ENCODE measurements around the gene SLC9A4. TPM values are rescaled to one million over a fixed set of nuclear protein-coding genes. Genes with fewer than 3 reads are reported as not detected.
A peak's percentile ranks its signal among the peaks of the same experiment; 100 is the strongest.

SLC9A4 gene
- total and polyA plus RNA-seq, 4 donors, result 0.15 TPM; not detected in 3

- intact Hi-C loops (cut with DNase I), result no loop called here
- WGBS, 2 donors, result 83 to 88% methylated on average over 8 of the region's 8 CpGs
- H3K36me3 ChIP-seq (ENCODE audit: control insufficient read depth in 1 of 2, insufficient read depth in 2 of 2, low read length in 1 of 2), result no peaks in the 10 kb centered on the region
- H3K4me1 ChIP-seq (ENCODE audit: control insufficient read depth in 1 of 2, insufficient read depth in 2 of 2, low read length in 2 of 2), result no peaks in the 10 kb centered on the region
- no peak for DNase-seq
- ATAC-seq (ENCODE audit: low FRiP score), result no peak
- H3K27me3 ChIP-seq (ENCODE audit: control insufficient read depth in 1 of 2, insufficient read depth in 2 of 2, low read length in 1 of 2), result no peaks in the 10 kb centered on the region
- no peak overlapping the region for H3K4me3 ChIP-seq (ENCODE audit: low read length in 2 of 2)
- H3K27ac ChIP-seq (ENCODE audit: low read depth in 1 of 2, low read length in 2 of 2), result no peak overlapping the region
- H3K9me3 ChIP-seq (ENCODE audit: control insufficient read depth, low read length), result peaks cover 2% of the 10 kb centered on the region
Measured at GRCh38 chr2:102504833-102505232, 31.8 kb downstream of the SLC9A4 start.

DNA sequence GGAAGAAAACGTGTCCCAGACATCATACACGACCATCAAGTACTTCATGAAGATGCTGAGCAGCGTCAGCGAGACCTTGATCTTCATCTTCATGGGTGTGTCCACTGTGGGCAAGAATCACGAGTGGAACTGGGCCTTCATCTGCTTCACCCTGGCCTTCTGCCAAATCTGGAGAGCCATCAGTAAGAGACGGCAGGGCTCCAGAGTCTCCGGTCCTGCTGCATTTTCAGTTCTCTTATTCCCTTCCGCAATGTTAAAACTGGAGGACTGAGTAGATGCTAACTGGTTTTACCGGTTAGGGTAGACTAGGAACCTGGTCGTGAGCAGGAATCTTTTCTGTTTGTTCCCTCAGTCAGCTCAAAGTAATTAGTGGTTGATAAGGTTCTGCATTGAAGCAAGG is 32.3 kb downstream of the SLC9A4 start:
- H3K4me3 ChIP-seq (ENCODE audit: low read length in 2 of 2), result no peak overlapping the region
- WGBS, 2 donors, result 71 to 74% methylated on average over 10 of the region's 10 CpGs
- H3K4me1 ChIP-seq (ENCODE audit: control insufficient read depth in 1 of 2, insufficient read depth in 2 of 2, low read length in 2 of 2), result no peaks in the 10 kb centered on the region
- H3K27ac ChIP-seq (ENCODE audit: low read depth in 1 of 2, low read length in 2 of 2), result no peak overlapping the region
- no peaks in the 10 kb centered on the region for H3K27me3 ChIP-seq (ENCODE audit: control insufficient read depth in 1 of 2, insufficient read depth in 2 of 2, low read length in 1 of 2)
- intact Hi-C loops (cut with DNase I), result no loop called here
- no peaks in the 10 kb centered on the region for H3K36me3 ChIP-seq (ENCODE audit: control insufficient read depth in 1 of 2, insufficient read depth in 2 of 2, low read length in 1 of 2)
- DNase-seq (peak in 1 of 2 donors; percentile 56), ATAC-seq (ENCODE audit: low FRiP score) (no peak)
- H3K9me3 ChIP-seq (ENCODE audit: control insufficient read depth, low read length), result peaks cover 2% of the 10 kb centered on the region

DNA sequence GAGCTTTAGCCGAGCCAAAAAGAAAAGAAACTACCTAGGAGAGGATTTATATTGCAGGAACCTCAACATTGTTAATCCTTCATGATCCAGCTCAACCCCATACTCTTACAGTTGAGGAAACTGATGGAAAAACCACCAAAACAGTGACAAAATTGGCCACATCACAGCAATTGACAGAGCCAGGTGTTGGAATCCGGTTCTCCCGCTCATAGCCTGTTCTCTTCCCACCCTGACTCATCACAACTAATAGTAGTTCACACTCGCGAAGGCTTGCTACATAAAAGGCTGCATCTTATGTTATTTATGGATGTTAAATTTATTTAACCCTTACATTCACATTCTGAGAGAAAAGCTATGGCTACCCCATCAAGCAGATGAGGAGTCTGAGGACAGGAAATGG is 33.7 kb downstream of the SLC9A4 start:
- H3K4me3 ChIP-seq (ENCODE audit: low read length in 2 of 2), result no peak overlapping the region
- intact Hi-C loops (cut with DNase I), result no loop called here
- no peak overlapping the region for H3K27ac ChIP-seq (ENCODE audit: low read depth in 1 of 2, low read length in 2 of 2)
- WGBS, 2 donors, result 74 to 75% methylated on average over 5 of the region's 5 CpGs
- DNase-seq (no peak), ATAC-seq (ENCODE audit: low FRiP score) (no peak)
- H3K9me3 ChIP-seq (ENCODE audit: control insufficient read depth, low read length), result peaks cover 2% of the 10 kb centered on the region
- H3K36me3 ChIP-seq (ENCODE audit: control insufficient read depth in 1 of 2, insufficient read depth in 2 of 2, low read length in 1 of 2), result no peaks in the 10 kb centered on the region
- H3K27me3 ChIP-seq (ENCODE audit: control insufficient read depth in 1 of 2, insufficient read depth in 2 of 2, low read length in 1 of 2), result no peaks in the 10 kb centered on the region
- no peaks in the 10 kb centered on the region for H3K4me1 ChIP-seq (ENCODE audit: control insufficient read depth in 1 of 2, insufficient read depth in 2 of 2, low read length in 2 of 2)

DNA sequence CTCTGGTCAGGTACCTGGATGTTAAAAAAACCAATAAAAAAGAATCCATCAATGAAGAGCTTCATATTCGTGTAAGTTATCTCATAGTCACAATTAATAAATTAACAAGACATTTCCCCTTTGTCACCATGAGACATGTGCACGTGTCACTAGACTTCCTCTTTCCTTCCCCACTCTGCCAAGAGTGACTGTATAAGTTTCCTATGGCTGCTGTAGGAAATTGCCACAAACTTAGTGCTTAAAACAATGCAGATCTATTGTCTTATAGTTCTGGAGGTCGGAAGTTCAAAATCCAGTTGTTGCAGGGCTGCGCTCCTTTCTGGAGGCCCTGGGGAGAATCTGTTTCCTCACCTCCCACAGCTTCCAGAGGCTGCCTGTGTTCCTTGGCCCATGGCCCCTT is 35.8 kb downstream of the SLC9A4 start:
- WGBS, 2 donors, result 63 to 68% methylated on average over 4 of the region's 4 CpGs
- Histone ChIP-seq H3K27ac (ENCODE audit: low read depth in 1 of 2, low read length in 2 of 2) (no peak overlapping the region), H3K9me3 (ENCODE audit: control insufficient read depth, low read length) (peaks cover 2% of the 10 kb centered on the region), H3K36me3 (ENCODE audit: control insufficient read depth in 1 of 2, insufficient read depth in 2 of 2, low read length in 1 of 2) (no peaks in the 10 kb centered on the region), H3K27me3 (ENCODE audit: control insufficient read depth in 1 of 2, insufficient read depth in 2 of 2, low read length in 1 of 2) (no peaks in the 10 kb centered on the region), H3K4me1 (ENCODE audit: control insufficient read depth in 1 of 2, insufficient read depth in 2 of 2, low read length in 2 of 2) (no peaks in the 10 kb centered on the region), H3K4me3 (ENCODE audit: low read length in 2 of 2) (no peak overlapping the region)
- DNase-seq (no peak), ATAC-seq (ENCODE audit: low FRiP score) (no peak)
- intact Hi-C loops (cut with DNase I), result no loop called here

GRCh38 chr2:102509749-102510148 is 36.7 kb downstream of the SLC9A4 start:
- H3K36me3 ChIP-seq (ENCODE audit: control insufficient read depth in 1 of 2, insufficient read depth in 2 of 2, low read length in 1 of 2), result no peaks in the 10 kb centered on the region
- no peak overlapping the region for H3K27ac ChIP-seq (ENCODE audit: low read depth in 1 of 2, low read length in 2 of 2)
- ATAC-seq (ENCODE audit: low FRiP score) (no peak), DNase-seq (no peak)
- H3K4me3 ChIP-seq (ENCODE audit: low read length in 2 of 2), result no peak overlapping the region
- H3K27me3 ChIP-seq (ENCODE audit: control insufficient read depth in 1 of 2, insufficient read depth in 2 of 2, low read length in 1 of 2), result no peaks in the 10 kb centered on the region
- no peaks in the 10 kb centered on the region for H3K4me1 ChIP-seq (ENCODE audit: control insufficient read depth in 1 of 2, insufficient read depth in 2 of 2, low read length in 2 of 2)
- H3K9me3 ChIP-seq (ENCODE audit: control insufficient read depth, low read length), result peaks cover 2% of the 10 kb centered on the region
- intact Hi-C loops (cut with DNase I), result no loop called here
- WGBS, 2 donors, result 79 to 81% methylated on average over 2 of the region's 2 CpGs

GRCh38 chr2:102510791-102511575 is 38.0 kb downstream of the SLC9A4 start:
- H3K4me1 ChIP-seq (ENCODE audit: control insufficient read depth in 1 of 2, insufficient read depth in 2 of 2, low read length in 2 of 2), result no peaks in the 10 kb centered on the region
- no peaks in the 10 kb centered on the region for H3K27me3 ChIP-seq (ENCODE audit: control insufficient read depth in 1 of 2, insufficient read depth in 2 of 2, low read length in 1 of 2)
- H3K36me3 ChIP-seq (ENCODE audit: control insufficient read depth in 1 of 2, insufficient read depth in 2 of 2, low read length in 1 of 2), result no peaks in the 10 kb centered on the region
- WGBS, 2 donors, result 89% methylated on average over 2 of the region's 2 CpGs
- H3K9me3 ChIP-seq (ENCODE audit: control insufficient read depth, low read length), result peaks cover 2% of the 10 kb centered on the region
- DNase-seq (no peak), ATAC-seq (ENCODE audit: low FRiP score) (no peak)
- no peak overlapping the region for H3K4me3 ChIP-seq (ENCODE audit: low read length in 2 of 2)
- intact Hi-C loops (cut with DNase I), result no loop called here
- no peak overlapping the region for H3K27ac ChIP-seq (ENCODE audit: low read depth in 1 of 2, low read length in 2 of 2)

DNA sequence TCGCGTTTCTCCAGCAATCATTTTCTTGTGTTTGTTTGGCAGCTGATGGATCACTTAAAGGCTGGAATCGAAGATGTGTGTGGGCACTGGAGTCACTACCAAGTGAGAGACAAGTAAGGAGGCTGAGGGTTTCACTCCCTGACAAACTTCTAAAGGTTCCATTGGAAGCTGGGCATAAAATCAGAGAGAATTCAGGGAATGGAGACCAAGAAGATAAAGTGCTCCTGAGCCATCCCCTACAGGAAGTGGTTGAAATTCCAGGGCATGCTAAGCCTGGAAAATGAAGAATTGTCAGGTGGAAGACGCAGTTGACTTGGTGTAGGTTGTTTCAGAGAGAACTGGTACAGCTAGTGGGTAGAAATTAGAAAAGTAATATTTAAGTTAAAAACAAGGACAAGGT is 39.1 kb downstream of the SLC9A4 start:
- H3K36me3 ChIP-seq (ENCODE audit: control insufficient read depth in 1 of 2, insufficient read depth in 2 of 2, low read length in 1 of 2), result no peaks in the 10 kb centered on the region
- H3K27me3 ChIP-seq (ENCODE audit: control insufficient read depth in 1 of 2, insufficient read depth in 2 of 2, low read length in 1 of 2), result no peaks in the 10 kb centered on the region
- peaks cover 2% of the 10 kb centered on the region for H3K9me3 ChIP-seq (ENCODE audit: control insufficient read depth, low read length)
- ATAC-seq (ENCODE audit: low FRiP score) (no peak), DNase-seq (no peak)
- no peak overlapping the region for H3K4me3 ChIP-seq (ENCODE audit: low read length in 2 of 2)
- intact Hi-C loops (cut with DNase I), result no loop called here
- H3K4me1 ChIP-seq (ENCODE audit: control insufficient read depth in 1 of 2, insufficient read depth in 2 of 2, low read length in 2 of 2), result no peaks in the 10 kb centered on the region
- WGBS, 2 donors, result 81 to 87% methylated on average over 4 of the region's 4 CpGs
- H3K27ac ChIP-seq (ENCODE audit: low read depth in 1 of 2, low read length in 2 of 2), result no peak overlapping the region

GRCh38 chr2:102513355-102513939 is 40.4 kb downstream of the SLC9A4 start:
- DNase-seq (no peak), ATAC-seq (ENCODE audit: low FRiP score) (no peak)
- Histone ChIP-seq H3K4me3 (ENCODE audit: low read length in 2 of 2) (no peak overlapping the region), H3K27me3 (ENCODE audit: control insufficient read depth in 1 of 2, insufficient read depth in 2 of 2, low read length in 1 of 2) (no peaks in the 10 kb centered on the region), H3K27ac (ENCODE audit: low read depth in 1 of 2, low read length in 2 of 2) (no peak overlapping the region), H3K4me1 (ENCODE audit: control insufficient read depth in 1 of 2, insufficient read depth in 2 of 2, low read length in 2 of 2) (no peaks in the 10 kb centered on the region), H3K9me3 (ENCODE audit: control insufficient read depth, low read length) (peaks cover 2% of the 10 kb centered on the region), H3K36me3 (ENCODE audit: control insufficient read depth in 1 of 2, insufficient read depth in 2 of 2, low read length in 1 of 2) (no peaks in the 10 kb centered on the region)
- intact Hi-C loops (cut with DNase I), result no loop called here
- WGBS, 2 donors, result 97% methylated on average over 11 of the region's 11 CpGs

All from aorta (tissue), 5 donors.